Eye (tissue), 1 donor: ENCODE measurements around the gene AUP1.

Source experiments
- DNase-seq: peaks from one replicate; pipeline ENCODE4 v3.0.0-alpha.2; 2015

Gene AUP1

DNA sequence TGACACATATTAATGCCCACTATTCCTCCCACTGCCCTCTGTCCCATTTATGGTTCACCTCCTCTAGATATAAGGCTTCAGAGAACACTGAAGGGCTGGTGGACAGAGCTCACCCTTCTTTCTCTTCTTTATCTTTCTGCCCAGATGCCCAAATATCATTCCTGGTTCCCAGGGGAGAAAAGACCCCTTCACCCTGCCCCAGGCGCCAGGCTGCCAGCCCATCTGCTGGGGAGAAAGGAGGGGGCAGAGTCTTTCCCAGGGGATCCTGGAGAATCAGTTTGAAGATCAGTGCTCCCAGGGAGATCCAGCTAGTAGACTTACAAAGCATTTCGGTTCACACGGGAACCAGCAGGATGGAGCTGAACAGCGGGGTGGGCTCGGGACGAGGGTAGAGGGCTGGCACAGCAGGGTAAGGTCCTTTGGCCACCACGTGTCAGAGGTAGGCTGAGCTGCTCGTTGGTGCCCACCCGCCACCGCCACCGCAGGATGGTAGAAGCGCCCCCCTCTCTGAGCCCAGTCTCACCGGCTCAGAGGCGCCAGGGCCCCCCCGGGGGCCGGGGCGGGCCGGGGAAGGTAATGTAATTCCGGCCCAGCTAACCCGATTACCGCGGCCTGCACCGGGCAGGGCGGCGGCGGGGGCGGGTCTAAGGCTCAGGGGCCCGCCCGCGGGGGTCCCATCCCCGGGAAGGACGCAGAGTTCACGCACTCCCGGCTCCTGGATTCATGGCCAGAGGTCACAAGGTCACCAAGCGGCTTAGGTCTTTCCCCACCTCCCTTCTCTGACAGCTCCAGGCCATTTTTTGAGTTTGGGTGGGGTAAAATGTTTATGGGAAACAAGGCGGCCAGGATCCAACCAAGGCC, 16.5 kb downstream of the AUP1 start:
- peak; percentile 26 for DNase-seq

DNA sequence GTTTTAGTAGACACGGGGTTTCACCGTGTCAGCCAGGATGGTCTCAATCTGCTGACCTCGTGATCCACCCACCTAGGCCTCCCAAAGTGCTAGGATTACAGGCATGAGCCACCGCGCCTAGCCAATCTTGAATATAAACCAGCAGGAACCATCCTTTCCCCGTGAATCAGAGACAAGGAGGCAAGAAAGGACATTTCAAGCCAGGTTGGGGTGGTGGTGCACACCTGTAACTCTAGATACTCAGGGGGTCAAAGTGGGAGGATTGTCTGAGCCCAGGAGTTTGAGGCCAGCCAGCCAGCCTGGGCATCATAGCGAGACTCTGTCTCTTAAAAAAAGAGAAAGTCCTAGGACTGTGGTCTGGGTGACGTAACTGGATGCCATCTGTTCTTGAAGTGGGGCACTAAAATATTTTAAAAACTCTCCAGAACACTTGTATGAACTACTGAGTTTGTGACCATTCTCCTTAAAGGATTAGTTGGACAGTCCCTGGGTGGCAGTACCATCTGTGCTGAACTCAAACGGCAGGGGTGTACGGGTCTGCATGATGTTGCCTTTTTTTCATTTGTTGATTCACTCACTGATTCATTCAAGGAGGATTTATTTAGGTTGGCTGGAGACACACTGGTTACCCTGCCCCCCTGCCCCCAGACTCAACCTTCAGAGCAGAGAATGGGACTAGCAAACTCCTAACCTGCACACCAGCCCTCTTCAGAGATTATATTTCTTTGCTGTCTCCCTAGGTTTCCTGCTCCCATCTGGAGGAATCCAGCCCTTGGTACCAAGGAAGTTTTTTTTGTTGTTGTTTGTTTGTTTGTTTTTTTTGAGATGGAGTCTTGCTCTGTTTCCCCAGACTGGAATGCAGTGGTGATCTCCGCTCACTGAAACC, 18.2 kb downstream of the AUP1 start:
- DNase-seq = no peak

DNA sequence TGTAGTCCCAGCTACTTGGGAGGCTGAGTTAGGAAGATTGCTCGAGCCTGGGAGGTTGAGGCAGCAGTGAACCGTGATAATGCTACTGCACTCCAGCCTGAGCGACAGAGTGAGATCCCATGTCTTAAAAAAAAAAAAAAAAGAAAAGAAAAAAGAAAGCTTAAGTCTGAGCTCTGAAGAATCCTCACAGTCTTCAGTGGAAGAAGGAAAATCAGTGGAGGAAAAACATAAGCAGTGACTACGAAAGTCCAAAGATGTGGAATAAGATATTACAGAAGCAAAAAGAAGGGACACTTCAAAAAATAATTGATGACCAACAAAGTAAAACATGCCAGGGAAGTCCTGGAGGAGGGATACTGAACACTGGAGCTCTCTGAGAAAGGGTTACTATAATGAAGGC, 19.2 kb downstream of the AUP1 start:
- DNase-seq = no peak

DNA sequence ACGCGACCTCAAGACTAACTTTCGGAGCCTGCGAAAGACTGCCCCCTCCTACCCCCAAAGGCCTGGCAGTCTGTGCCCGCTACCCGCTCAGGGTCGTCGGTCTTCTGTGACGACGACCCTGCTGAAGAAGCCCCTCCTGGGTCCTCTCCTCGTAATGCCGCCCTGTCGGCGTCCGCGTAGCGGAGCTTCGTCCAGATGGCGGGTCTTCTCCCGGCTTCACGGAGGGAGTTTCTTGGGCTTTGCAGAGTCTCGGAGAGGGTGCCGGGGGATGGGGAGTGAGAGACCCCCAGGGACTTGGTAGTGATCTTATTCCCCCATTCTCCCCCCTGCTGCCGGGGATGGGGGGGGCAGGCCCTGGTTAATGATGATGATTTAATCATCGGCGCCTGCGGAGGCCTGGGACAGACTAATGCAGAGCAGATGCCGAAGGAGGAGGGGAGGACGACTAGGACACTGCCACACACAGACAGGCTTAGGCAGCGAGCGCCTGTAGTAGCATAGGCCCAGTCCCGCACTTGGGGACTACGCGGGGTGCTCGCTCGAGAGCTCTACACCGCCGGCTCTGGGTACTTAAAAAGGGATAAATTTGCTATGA, 21.5 kb downstream of the AUP1 start:
- DNase-seq = peak; percentile 82

DNA sequence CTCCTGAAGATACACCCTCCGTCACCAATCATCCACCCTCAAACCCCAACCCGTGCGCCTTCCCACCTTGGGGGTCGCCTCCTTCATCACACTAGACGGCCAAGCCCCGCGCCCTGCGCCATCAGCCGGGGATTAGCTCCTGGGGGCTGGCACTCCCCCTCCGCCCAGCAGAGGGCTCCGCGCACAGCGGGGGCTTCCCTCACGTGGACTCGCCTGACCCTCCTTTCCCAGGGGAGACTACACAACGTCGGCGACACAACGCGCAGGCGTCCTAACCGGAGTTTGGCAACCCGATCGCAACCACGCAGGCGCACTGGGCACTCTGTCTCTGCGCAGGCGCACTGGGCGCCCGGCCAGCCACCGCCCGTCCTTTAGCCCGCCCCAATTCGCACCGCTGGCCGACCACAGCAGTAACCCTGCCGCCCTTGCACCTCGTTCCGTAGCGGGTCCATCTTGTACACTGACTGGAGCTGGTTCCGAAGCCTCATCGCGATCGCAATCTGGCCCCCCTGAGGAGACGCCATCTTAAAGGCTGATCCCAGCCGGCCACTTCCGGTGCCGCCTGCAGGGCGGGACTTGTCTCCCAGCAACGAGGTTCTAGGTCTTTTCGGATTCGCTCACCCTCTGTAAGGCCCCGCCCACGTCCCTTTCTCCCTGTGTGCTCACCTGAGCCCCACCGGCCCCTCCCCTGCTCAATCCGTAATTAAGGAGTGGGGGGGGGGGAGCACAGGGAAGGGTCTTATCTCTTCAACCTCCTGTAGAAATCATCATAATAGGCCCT, 22.2 kb downstream of the AUP1 start, which contains the start of gene PCGF1:
Gene PCGF1, minus strand, starts transcription at position 551 of the 781 bp plus-strand sequence. Its CDS starts 27 bp downstream, at position 524.
- peak; percentile 100 for DNase-seq

DNA sequence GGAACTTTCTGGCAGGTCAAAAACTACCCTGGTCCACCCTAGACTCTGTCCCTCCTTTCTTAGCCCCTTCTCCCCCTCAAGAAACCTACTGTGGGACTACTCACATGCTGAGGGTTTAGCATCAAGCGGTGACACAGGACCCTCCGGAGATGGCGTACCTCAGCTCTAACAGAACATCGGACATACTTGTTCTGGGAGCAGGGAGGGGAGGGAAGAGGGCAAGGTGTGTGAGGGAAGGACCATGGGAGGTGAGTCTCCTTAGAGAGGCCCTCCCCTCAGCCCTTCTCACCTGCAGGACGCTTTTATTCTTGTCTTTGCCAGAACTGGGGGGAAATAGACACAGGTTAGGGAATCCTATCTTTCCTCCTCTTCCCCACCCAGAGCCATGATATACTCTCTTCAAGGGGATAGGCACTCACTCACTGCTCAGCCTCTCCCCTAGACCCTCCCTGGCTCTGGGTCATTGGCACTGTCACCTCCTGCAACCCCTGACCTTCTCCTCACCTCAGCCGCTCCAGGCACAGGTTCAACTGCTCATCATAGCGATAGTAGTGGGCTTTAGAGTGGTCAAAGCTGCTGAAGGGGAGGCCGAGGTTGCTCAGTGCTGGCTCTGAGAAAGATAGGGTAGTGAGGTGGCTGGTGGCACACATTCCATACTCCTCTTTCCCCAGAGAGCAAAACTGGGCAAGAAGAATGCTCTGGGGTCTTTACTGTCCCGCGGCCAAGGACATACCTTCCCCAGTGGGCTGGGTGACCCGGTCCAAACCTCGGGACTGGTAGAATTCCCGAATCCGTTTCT, 23.9 kb downstream of the AUP1 start:
- no peak for DNase-seq

DNA sequence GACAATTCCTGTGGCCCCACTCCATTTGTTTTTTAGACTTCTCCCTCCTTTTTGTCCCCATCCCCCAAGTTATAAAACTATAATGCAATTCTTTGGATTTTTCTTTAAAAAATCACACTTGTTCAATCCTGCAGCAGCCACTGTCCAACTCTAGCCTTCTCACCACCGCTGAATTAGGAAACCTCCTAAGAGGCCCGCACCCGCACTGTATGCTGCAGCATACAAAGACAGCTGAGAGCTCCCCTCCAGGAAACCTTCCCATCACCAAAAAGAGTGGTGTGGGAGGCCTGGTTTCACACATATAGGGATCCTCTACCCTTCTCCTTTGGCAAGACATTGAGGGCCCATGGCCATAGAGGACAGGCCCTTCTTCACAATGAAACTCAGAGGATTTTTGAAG, 24.9 kb downstream of the AUP1 start:
- DNase-seq = no peak

DNA sequence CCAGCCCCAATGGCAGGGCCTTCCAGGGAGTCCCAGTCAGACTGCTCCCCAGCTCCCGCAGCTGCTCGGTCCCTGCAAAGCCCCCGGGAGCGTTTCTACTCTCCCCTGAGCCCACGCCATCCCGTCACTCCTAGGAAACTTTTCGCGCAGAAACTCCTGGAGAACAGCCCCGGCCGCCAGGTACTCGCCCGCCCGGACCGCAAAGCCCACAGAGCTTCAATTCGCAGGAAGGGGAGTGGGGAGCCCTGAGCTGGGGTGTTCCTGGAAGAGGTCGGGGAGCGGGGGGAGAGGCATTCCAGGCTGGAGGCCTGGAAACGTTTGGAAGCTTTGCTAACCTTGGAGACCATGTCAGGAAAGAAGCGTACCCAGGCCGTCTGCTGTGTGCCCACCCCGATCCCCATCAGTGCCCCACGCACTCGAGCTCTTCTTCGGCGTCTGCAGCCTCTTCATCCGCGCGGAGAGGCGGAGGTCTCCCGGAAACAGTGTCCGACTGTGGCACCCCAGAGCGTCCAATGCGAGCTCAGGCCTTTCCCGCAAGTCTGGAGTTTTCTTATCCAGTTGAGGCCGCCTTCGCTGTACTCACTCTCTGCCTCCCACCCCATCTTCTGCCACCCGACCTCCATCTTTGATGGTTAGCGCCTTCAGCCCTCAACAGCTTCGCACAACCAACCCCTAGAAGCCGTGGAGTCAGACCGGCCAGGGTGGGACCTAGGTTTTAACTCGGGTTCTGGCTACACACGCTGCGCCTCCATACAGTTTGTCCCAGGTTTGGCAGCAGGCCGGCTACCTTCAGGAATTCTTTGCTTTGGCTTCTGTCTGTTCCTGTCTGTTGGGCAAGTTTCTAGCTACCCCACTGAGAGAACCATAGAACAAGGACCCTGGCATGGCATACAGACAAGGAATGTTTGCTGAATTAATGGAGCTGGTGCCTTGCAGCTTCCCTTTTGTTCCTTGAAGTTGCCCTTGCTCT, 25.7 kb downstream of the AUP1 start:
- DNase-seq = peak; percentile 26

DNA sequence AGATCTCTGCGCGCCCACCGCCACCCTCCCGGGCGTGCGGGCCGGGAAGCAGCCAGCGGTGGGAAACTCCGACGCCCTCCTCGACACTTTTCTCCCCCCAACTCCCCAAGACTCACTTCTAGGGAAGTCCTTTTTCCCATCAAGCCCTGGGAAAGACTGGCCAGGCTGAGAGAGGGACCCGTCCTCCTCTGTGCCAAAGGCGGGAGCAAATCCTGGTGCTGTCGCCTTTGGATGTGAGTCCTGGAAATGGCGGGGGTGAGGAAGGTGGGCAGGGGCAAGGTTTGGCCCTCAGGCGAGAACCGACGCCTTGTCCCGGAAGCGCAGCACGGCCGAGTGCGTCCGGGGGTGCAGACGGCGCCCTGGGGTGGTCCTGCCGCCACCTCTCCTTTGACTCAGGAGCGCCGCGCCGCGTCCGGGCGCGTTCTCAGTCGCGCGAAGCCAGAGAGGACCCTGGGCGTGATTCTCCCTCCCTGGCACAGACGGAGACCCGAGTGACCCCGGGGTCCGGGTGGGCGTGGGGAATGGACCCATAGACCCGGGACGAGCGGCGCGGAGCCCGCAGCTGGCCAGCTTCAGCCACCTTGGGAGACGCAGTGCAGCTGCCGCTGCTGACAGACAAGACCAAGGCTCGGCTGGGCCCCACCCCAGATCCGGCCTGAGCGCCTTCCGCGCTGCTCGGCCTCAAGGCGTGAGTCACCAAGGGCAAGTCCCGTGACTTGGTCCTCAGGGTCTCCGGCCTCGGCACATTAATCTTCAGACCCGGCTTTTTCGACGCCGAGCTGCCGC, 26.6 kb downstream of the AUP1 start:
- DNase-seq = peak; percentile 70

DNA sequence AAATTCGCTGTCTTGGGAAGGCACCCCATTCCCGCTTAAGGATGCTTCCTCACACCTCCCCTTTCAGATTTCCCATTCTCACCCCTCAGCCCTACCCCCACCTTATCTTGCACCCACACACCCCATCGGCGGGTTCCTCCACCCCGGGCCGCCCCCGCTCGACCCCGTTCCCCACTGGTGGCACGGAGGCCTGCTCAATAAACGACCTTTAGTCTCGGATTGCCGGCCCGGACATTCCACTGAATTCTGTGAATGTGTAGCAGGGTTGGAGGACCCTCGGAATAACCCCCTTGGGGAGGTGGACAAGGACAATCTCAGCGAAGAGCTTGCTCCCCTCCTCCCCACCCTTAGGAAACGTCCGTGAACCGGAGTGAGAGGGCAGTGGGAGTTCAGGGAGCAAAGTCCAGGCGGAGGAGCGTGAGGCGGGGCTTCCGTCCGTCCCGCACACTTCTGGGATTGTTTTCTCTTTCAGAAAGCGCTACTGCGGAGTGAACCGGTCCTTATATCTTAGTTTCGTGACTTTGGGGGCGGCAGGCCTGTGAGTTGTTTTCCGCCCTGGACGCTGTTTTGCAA, 27.3 kb downstream of the AUP1 start:
- peak; percentile 48 for DNase-seq

DNA sequence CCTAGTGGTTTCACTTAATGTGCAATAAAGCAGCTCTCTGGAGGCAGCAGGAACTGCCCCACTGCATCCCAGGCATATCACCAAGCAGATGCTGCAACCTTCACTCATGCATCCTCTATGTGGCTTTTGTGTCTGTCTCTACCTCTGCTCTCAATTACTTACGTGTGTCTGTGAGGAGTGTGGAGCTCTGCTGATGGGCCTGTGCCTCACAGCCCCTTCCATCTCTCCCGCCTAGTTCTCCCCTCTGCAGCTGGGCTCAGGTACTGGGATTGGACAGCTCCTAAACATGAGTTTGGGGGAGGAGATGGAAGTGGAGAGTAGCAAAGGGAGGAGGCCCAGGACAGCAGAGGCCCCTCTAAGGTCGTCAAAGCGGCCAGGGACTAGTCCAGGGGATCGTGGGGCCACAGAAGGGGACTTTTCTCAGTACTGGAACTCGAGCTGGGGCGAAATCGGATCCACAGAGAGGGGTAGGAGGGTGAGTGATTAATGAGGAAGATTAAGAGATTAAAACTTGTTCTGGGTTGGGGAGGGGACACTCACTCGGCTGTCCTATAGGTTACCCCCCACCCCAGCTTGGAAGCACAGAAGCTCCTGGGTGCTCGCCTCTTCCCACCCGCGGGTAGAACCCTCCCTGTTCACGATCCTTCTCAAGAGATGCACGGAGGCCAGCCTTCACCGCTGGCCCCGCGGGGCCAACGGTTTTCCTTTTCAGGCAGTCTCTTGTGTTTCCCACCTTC, 28.0 kb downstream of the AUP1 start:
- DNase-seq = peak; percentile 43

DNA sequence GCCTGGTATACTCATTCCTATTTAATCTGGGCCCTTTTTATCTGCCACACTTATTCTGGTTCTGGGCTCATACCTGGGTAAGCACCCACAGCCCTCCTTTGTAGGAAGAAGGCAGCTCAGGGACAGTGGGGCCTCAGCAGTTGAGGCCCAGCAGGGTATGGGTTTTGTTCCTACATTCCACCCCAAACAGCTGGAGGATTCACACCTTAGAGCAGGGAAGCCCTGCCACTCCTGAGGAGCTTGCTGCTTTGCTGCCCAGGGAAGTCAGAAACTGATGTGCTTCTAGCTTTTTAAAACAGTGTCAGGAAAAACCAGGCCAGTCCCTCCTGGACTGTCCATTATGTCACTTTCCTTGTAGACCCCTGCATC, 28.9 kb downstream of the AUP1 start:
- DNase-seq = no peak

DNA sequence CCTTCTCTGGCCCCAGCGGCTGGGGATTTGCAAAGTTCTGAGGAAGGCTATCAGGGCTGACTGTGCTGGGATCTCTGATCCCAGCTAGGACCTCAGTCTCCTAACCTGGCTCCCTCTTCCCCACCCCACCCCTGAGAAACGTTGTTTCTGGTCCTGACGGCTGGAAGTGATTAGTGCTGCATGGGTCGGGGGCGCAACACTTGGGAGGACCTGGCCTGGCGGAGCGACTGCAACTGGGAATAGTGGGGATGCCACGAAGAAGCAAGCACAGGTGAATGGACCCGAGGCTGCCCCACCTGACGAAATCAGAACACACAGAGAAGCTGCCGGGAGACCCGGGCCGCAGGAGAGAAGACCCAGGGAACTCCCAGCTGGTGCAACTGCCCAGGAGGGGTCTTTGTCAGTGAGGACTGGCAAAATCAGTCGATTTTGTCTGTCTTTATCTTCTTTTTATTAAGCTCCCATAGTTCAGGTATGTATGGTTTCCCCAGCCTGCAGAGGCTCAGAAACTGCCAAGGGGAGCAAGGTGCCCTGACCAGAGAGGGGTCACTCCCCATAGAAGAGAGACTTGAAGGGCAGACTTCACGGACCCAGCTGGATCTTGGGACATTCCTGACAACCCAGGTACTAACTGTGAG, 29.4 kb downstream of the AUP1 start:
- DNase-seq = no peak

DNA sequence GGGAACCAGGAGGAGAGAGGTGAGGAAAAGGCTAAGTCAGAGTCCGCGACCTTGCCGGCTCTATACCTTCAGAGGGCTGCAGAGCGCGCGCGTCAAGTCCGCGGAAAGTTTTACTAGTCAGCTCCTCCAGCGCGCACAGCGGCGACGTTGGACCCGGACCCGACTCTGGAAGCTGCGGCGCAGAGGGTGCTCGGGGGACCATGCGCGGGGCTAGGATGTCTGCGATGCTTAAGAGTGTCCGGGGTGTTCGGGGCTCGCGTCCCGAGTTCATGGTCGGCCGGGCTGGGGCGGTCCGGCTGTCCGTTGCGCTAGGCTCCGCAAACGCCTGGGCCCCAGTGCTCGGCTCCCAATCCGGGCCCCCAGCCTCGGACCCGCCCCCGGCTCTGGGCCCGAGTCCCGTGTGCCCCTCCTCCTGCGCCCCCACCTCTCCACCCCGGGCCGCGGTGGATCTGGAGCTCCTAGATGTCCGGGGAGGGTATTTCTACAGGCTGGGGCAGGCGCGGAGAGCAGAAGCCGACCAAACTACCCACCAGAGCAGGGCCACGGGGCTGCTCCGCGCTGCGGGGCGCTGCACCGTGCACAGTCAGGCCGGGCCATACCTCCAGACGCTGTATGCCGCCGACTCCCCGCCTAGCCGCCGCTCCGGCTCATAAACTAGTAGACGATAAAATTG, 30.1 kb downstream of the AUP1 start, which contains the start of gene LBX2:
Gene LBX2, minus strand, starts transcription at position 337 of the 673 bp plus-strand sequence. Its CDS starts 66 bp downstream, at position 271.
- peak; percentile 66 for DNase-seq

DNA sequence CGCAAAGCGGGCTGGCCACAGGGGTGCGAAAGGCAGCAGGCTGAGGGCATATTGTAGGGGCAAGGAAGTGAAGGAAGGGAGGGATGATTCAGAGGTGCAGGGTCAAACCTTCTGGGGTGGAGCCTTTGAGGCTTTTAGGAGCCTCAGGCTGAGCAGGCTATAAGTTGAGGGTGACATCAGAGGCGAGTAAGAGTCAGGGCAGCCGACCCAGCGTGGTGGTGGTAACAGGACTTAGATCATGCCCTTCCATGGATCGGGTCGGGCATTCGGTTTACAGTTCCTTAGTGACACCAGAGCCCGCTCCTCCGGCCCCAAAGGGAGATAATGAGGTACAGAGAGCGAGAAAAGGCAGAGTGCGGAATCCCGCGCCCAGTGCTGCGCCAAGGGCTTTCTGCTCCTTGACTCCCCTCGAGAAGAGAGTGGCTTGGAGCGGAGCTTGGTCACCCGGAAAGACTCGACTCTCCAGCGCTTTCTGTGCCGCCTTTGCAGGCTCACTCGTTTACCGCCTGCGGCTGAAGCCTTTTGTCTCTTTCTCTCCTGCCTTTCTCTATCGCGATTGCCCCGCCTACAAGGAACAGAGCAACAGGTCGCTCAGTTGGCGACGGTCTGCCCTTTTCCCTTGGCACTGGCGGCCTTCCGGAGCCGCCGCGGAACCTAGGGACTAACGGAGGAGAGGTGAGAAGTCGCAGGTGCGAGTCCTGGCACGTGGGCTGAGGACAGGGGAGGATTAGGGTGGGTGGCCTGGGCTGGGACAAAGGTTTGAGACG, 30.8 kb downstream of the AUP1 start:
- DNase-seq = peak; percentile 77

DNA sequence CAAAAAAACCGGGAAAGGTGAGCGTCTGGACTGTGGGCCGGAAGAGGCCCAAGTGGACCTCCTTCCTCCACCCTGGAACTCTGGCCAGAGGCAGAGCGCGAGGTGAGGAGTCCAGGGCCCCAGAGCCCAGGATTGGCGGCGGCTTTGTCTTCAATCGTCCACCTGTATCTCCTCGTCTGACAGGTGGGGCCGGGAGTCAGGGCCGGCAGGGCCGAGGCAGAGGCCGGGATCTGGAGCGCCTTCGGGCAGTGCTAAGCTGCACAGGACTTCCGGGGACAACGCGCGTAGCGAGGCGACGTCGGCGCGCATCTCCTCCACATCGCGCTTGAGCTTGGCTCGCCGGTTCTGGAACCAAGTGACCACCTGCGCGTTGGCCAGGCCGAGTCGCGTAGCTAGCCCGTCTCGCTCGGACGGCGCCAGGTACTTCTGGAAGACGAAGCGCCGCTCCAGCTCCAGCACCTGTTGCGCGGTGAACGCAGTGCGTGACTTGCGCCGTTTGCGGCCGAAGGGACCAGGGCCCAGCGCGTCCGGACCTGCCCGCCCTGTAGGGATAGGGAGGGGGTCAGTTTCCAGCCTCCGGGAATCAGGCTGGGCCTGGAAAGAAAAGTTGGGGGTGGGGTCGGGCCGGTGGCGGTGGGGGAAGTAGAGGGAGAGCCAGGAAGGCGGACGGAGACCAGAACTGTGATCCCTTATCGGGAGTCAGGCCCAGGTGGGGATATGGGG, 31.6 kb downstream of the AUP1 start:
- DNase-seq = peak; percentile 53
